GM23248 (cell line): ENCODE results near the gene STAM2.

Source experiments
- EZH2 ChIP-seq: fragments of 200-600 bp; sonication (generic); IDR thresholded peaks from 2 replicates; pipeline ENCODE4 v1.6.1; 2018; ENCODE audit warnings: antibody characterized with exemption, mild to moderate bottlenecking; ENCODE audit not compliant: insufficient read depth, poor library complexity, severe bottlenecking
- EZH2phosphoT487 ChIP-seq: fragments of 200-600 bp; sonication (generic); IDR thresholded peaks from 2 replicates; pipeline ENCODE4 v1.6.1; 2018; ENCODE audit warnings: antibody characterized with exemption, moderate library complexity, mild to moderate bottlenecking, low read depth; ENCODE audit not compliant: insufficient read depth

DNA sequence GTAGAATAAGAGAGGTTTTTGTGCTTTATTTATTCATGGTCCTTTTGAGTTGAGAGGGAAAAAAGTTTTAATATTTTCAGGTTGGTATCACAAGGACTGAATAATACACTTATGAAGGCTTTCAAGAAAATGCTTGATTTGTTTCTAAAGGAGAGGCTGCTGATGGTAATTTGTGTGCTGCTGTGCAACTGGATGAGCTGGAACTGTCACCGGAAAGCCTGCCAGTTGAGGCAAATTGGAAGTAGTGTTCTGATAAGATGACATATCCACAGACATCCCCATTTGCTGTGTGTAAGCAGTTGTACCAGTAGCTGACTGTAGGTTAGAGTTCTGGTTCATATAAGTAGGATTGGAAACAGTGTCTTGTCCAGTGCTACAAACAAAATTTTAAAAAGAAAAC, 55.1 kb downstream of the STAM2 start:
- TF ChIP-seq EZH2 = no peak
- no peak for TF ChIP-seq EZH2phosphoT487
